MM.1S (cell line): ENCODE data around the gene DENND4B.

Experiments used
- DNase-seq: peaks from one replicate; pipeline ENCODE4 v3.0.0-alpha.2; 2015
- H2AFZ ChIP-seq: fragments of 300-600 bp; sonication (generic); 2 replicates; pipeline ENCODE4 v1.6.0; 2016; ENCODE audit warnings: antibody characterized with exemption, low read length
- H3F3A ChIP-seq: fragments of 300-600 bp; sonication (generic); 2 replicates; pipeline ENCODE4 v1.6.1; 2016; ENCODE audit warnings: mild to moderate bottlenecking, antibody characterized with exemption, low read length, moderate library complexity, mixed read lengths; ENCODE audit not compliant: insufficient read depth
- H3K27ac ChIP-seq: fragments of 300-600 bp; sonication (generic); 2 replicates; pipeline ENCODE4 v1.5.1; 2016; ENCODE audit warnings: mild to moderate bottlenecking, low read length
- H3K27me3 ChIP-seq: fragments of 300-600 bp; sonication (generic); replicated peaks from 2 replicates; pipeline ENCODE4 v1.6.0; 2016; ENCODE audit warnings: low read length; ENCODE audit not compliant: insufficient read depth
- H3K36me3 ChIP-seq: fragments of 300-600 bp; sonication (generic); replicated peaks from 2 replicates; pipeline ENCODE4 v1.6.1; 2016; ENCODE audit warnings: mild to moderate bottlenecking, low read length, mixed read lengths; ENCODE audit not compliant: insufficient read depth
- H3K4me1 ChIP-seq: fragments of 300-600 bp; sonication (generic); 2 replicates; pipeline ENCODE4 v1.6.1; 2016; ENCODE audit warnings: low read length, mixed read lengths
- H3K4me2 ChIP-seq: fragments of 300-600 bp; sonication (generic); 2 replicates; pipeline ENCODE4 v1.6.0; 2016; ENCODE audit warnings: low read depth, low read length
- H3K4me3 ChIP-seq: fragments of 300-600 bp; sonication (generic); 2 replicates; pipeline ENCODE4 v1.5.1; 2016; ENCODE audit warnings: low read length, mixed read lengths
- H3K79me2 ChIP-seq: fragments of 300-600 bp; sonication (generic); 2 replicates; pipeline ENCODE4 v1.6.1; 2016; ENCODE audit warnings: mixed run types, low read length, mixed read lengths
- H3K9ac ChIP-seq: fragments of 300-600 bp; sonication (generic); 2 replicates; pipeline ENCODE4 v1.6.1; 2016; ENCODE audit warnings: low read length, mixed read lengths
- H3K9me2 ChIP-seq: fragments of 300-600 bp; sonication (generic); replicated peaks from 2 replicates; pipeline ENCODE4 v1.6.1; 2016; ENCODE audit warnings: mild to moderate bottlenecking, low read length, mixed read lengths; ENCODE audit not compliant: insufficient read depth
- H3K9me3 ChIP-seq: fragments of 300-600 bp; sonication (generic); replicated peaks from 2 replicates; pipeline ENCODE4 v1.6.1; 2016; ENCODE audit warnings: mild to moderate bottlenecking, low read length, mixed read lengths; ENCODE audit not compliant: insufficient read depth
- H4K20me1 ChIP-seq: fragments of 300-600 bp; sonication (generic); 2 replicates; pipeline ENCODE4 v1.6.1; 2016; ENCODE audit warnings: mild to moderate bottlenecking, low read length, moderate library complexity, mixed read lengths; ENCODE audit not compliant: insufficient read depth
- CTCF ChIP-seq: fragments of 300-600 bp; sonication (generic); IDR thresholded peaks from 2 replicates; pipeline ENCODE4 v1.5.1; 2016; ENCODE audit warnings: antibody characterized with exemption, low read length, mixed read lengths
- EZH2 ChIP-seq: fragments of 300-600 bp; sonication (generic); optimal IDR thresholded peaks from 2 replicates; pipeline ENCODE3; 2017; ENCODE audit warnings: low read depth, mild to moderate bottlenecking, antibody characterized with exemption, low read length, mixed read lengths
- EZH2phosphoT487 ChIP-seq: fragments of 300-600 bp; sonication (generic); IDR thresholded peaks from 2 replicates; pipeline ENCODE4 v1.6.1; 2018; ENCODE audit warnings: antibody characterized with exemption, low read length

The DENND4B gene

GRCh38 chr1:153945131-153945794 is 1.3 kb downstream of the DENND4B start:
- no peaks in the 10 kb centered on the region for H3K36me3 ChIP-seq

GRCh38 chr1:153944827-153945117 is 1.7 kb downstream of the DENND4B start:
- H2AFZ ChIP-seq, result 0 out of 2 replicates have a peak overlapping the region, but pooled peaks have one; percentile 71
- peak overlapping the region; percentile 91 for H3K4me3 ChIP-seq
- H3K27ac ChIP-seq, result peak overlapping the region; percentile 85; the same call in 1 of the 2 replicates

More at GRCh38 chr1:153945131-153945794, 1.3 kb downstream of the DENND4B start:
- peak overlapping the region; percentile 86 for H3K9ac ChIP-seq
- peaks cover 28% of the 10 kb centered on the region for H3F3A ChIP-seq
- peak; percentile 46 for DNase-seq
- H4K20me1 ChIP-seq, result no peaks in the 10 kb centered on the region
- H3K9me2 ChIP-seq, result no peaks in the 10 kb centered on the region
- H3K27me3 ChIP-seq, result no peaks in the 10 kb centered on the region
- H3K9me3 ChIP-seq, result no peaks in the 10 kb centered on the region
- peak overlapping the region; percentile 89 for H3K4me2 ChIP-seq
- H3K79me2 ChIP-seq, result peaks cover 28% of the 10 kb centered on the region
- H3K4me3 ChIP-seq, result peak overlapping the region; percentile 91
- no peak for TF ChIP-seq EZH2
- no peak for TF ChIP-seq EZH2phosphoT487
- TF ChIP-seq CTCF, result no peak
- H3K27ac ChIP-seq, result peak overlapping the region; percentile 85
- H3K4me1 ChIP-seq, result peaks cover 5% of the 10 kb centered on the region
- H2AFZ ChIP-seq, result peak overlapping the region; percentile 71

GRCh38 chr1:153944005-153944826 is 2.3 kb downstream of the DENND4B start:
- DNase-seq, result no peak
- TF ChIP-seq CTCF (no peak), EZH2 (no peak), EZH2phosphoT487 (no peak)
- H4K20me1 ChIP-seq, result no peaks in the 10 kb centered on the region
- peak overlapping the region; percentile 86; the same call in 1 of the 2 replicates for H3K9ac ChIP-seq
- peaks cover 28% of the 10 kb centered on the region for H3F3A ChIP-seq
- peak overlapping the region; percentile 91; the same call in 1 of the 2 replicates for H3K4me3 ChIP-seq
- peaks cover 28% of the 10 kb centered on the region for H3K79me2 ChIP-seq
- H3K27ac ChIP-seq, result peak overlapping the region; percentile 85; the same call in 1 of the 2 replicates
- no peaks in the 10 kb centered on the region for H3K9me2 ChIP-seq
- peak overlapping the region; percentile 89; the same call in 1 of the 2 replicates for H3K4me2 ChIP-seq
- no peak overlapping the region for H2AFZ ChIP-seq
- no peaks in the 10 kb centered on the region for H3K9me3 ChIP-seq
- H3K4me1 ChIP-seq, result peaks cover 5% of the 10 kb centered on the region
- no peaks in the 10 kb centered on the region for H3K36me3 ChIP-seq
- H3K27me3 ChIP-seq, result no peaks in the 10 kb centered on the region

More at GRCh38 chr1:153944827-153945117, 1.7 kb downstream of the DENND4B start:
- Histone ChIP-seq H3K4me1 (peaks cover 5% of the 10 kb centered on the region), H3K36me3 (no peaks in the 10 kb centered on the region), H3K79me2 (peaks cover 28% of the 10 kb centered on the region), H3K9ac (peak overlapping the region; percentile 86), H3K9me2 (no peaks in the 10 kb centered on the region), H3K4me2 (peak overlapping the region; percentile 89), H3K9me3 (no peaks in the 10 kb centered on the region), H4K20me1 (no peaks in the 10 kb centered on the region), H3K27me3 (no peaks in the 10 kb centered on the region), H3F3A (peaks cover 28% of the 10 kb centered on the region)
- no peak for TF ChIP-seq EZH2
- TF ChIP-seq EZH2phosphoT487, result no peak
- no peak for TF ChIP-seq CTCF
- DNase-seq, result no peak
